AG20443 (cell line): ENCODE results near the gene NIBAN1.

Experiments
- DNase-seq: peaks from one replicate; pipeline ENCODE4 v3.0.0; 2012; ENCODE audit warnings: low spot score, mixed read lengths

The NIBAN1 gene

GRCh38 chr1:184945678-184946412, 28.5 kb downstream of the NIBAN1 start:
- peak; percentile 60 for DNase-seq

DNA sequence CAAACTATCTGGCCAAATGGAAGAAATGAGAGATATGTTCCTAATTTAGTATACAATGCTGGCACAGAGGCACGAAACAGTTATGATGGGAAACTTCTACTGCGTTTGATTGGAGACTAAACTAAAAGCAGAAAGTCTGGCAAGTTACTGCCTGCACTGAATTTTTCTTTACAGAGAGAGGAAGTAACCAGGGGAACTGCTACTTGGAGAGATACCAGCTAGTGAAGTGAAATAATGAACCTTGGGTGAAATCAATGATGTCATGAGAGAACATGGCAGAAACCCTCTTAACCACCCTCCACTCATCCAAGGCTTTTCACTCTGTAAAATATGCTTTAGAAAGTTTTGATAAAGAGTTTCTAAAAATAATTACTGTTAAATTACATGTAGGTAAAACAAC, 29.3 kb downstream of the NIBAN1 start:
- DNase-seq = no peak

- DNase-seq = no peak
Measured at GRCh38 chr1:184943998-184944397, 30.3 kb downstream of the NIBAN1 start.

DNA sequence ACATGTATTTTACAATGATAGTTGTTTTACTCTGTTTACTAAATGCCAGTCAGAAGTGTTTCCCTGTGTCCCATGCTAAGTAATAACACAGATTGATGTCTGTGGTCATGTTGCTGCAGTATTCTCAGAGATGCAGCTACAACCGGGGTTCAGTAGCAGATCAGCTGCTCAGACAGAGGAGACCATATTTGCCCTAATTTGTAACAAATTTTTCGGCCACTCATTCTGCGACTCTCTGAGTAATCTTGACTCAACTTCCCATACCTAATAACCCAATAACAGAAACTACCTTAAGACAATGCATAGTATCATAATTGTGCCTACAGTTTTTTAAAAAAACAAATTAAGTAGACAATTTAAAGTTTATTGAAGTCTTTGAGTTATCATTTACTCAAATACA, 32.6 kb downstream of the NIBAN1 start:
- DNase-seq = no peak

- DNase-seq = no peak
Measured at GRCh38 chr1:184941410-184941733, 32.9 kb downstream of the NIBAN1 start.

GRCh38 chr1:184940694-184941409, 33.5 kb downstream of the NIBAN1 start:
- no peak for DNase-seq

DNA sequence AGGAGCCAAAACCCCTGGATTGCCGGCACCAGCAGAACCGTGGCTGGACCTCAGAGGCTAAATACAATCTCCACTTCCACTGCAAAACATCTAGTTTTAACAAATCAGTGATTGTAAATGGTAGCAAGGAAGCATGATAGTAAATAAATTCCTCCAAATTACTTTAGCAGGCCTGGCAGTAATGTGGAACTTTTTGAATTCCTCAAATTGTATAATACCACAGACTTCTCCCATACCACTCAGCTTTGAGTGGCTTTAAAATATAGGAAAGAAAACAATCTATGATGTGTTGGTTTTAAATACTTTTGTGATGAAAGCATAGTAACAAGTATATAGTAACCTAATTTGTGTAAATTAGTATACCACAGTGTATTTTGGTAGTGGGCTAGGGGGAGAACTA, 34.1 kb downstream of the NIBAN1 start:
- peak; percentile 25 for DNase-seq

- DNase-seq = no peak
Measured at GRCh38 chr1:184937729-184938128, 36.6 kb downstream of the NIBAN1 start.

DNA sequence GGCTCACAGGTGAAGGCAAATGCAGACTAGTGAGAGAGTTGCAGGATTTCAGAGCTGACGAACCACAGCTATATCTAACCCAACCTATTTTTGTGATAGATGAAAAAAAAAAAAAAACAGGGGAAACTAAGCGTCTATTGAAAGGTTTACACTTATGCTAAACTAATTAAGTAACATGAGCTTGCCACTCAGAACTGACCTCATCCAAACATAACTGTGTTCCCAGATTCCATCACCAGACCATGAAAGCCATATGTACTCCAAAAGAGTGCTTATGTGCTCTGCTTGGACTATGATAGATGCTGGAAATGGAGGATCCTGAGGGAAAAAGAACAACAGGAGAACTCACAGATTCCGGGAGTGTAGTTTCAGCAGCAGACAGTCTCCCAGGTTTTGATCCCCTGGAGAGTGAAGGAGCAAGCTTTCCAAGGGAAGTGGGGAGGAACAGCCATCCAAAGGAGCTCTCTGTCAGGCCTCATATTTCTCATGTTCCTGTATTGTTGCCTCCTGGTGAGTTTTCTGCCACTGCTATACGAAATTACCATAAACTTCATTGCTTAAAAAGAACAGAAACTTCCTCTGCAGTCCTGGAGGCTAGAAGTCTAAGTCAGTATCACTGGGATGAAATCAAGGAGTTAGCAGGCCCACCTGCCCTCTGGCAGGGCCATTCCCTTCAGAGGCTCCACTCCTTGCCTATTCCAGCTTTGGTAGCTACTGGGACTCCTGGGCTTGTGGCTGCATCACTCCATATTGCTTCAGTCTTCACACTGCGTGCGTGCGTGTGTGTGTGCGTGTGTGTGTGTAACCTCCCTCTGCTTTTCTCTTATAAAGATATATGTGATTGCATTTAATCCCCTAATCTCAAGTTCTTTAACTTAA, 38.1 kb downstream of the NIBAN1 start:
- DNase-seq = no peak

GRCh38 chr1:184933944-184934343, 40.4 kb downstream of the NIBAN1 start:
- DNase-seq = no peak

- DNase-seq = no peak
Measured at GRCh38 chr1:184932319-184932718, 42.0 kb downstream of the NIBAN1 start.

DNA sequence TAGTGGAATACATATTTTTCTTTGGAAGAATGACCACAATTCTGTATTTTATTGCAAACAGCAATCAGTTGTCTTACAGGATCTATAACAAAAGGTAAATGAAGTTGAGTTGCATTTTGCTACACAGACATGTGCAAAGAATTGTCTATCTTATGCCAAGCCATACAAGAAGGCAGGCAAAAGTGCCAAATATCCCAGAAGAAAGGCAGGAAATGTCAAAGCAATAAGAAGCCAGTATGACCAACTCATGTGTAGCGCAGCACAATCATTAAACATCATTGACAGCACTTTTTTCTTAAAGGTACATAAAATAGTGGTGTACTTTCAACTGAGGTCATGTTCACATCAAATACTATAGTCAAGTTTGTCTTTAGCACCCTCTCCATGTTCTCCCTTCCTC, 42.7 kb downstream of the NIBAN1 start:
- DNase-seq = no peak

- DNase-seq = no peak
Measured at GRCh38 chr1:184930645-184931044, 43.7 kb downstream of the NIBAN1 start.

DNA sequence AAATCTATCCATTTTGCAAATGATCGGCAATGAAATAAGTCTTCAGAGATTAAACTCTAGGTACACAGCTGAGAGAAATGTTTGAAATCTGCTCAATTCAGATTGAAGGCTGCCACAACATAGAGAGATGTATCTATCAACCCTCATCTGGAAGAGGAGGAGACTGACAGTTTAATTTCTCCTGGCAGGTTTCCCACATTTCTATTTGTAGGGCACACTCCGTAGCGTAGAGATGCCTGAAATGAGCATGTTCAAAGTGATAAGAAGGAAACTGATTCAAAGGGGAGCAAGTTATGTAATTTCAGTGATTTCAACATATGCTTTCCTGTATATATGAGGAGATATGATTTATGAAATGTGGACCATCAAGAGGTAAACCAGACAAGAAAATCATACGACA, 44.1 kb downstream of the NIBAN1 start:
- DNase-seq = no peak

DNA sequence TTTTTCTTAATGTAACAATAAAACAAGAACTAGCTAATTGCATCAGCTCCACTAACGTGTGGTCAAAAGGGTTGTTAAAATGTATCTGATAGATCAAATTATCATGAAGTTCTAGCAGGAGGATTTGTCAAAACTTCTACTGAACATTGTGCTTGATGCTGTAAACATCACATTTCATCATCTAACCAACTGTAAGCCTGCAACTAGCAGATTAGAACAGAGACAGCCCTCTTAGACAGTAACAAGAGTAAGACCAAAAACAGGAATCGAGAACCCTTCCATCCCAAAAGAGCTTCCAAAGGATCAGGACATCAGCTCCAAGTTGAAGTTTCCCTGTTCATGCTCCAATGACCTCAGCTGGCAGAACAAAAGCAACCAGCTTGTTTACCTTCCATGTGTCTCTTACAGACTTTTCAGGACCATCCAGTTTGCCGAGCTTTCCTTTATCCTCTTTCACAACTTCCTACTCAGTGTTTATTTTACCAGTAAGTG, 44.6 kb downstream of the NIBAN1 start:
- no peak for DNase-seq

GRCh38 chr1:184928394-184928793, 45.9 kb downstream of the NIBAN1 start:
- DNase-seq = no peak
